GM04504 (cell line): ENCODE results near the gene ANO1.
"Not testable (repeated sequence)": the region's sequence is repeated elsewhere in the genome, so short reads cannot be mapped to it uniquely, and the experiment has no call there.

Source experiments
- DNase-seq: peaks from one replicate; pipeline ENCODE4 v3.0.0-alpha.2; 2012; ENCODE audit warnings: low read depth

Gene ANO1

GRCh38 chr11:70210051-70210501 lies 132.0 kb downstream of the ANO1 start:
- peak; percentile 36 for DNase-seq

DNA sequence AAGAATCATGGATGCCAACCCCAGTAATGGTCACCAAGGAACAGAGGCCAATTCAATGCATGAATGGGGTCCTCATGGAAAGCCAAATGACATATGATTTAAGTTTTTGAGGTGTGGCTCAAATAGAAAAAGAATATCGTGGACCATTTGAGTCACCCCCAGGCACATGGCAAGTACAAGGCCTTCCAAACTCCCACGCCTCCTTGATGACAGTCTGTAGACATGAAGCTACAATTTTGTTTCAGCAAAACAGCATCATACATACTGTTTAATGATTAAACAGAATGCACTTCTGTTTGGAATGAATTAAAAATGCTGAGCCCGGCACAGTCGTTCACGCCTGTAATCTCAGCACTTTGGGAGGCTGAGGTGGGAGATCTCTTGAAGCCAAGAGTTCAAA lies 132.4 kb downstream of the ANO1 start:
- no peak for DNase-seq

DNA sequence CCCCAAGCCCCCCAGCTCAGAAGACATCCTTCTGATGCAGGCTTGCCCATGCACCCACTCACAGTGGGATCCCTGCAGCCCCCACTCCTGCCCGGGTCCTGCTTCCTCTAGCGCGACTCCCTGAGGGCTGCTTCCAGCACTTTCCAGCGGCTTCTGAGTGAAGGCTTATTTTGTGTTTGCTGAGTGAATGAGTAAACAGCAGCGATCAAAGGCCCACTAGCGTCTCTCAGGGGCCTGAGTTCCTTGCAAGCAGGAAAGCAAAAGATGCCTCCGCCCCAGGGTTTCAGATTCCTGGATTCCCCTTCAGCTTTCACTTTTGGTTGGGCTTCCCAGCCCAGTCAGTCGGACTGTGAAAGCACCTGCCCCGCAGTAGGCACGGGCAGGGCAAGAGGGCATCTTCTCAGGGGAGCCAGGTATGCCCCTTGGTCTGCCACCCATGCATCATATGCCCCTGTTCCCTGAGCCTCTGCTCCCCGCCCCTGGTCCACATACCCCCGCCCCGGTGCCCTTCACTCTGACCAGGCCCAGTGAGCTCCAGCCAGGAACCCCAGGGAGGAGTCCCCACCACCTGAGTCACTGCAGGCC lies 134.2 kb downstream of the ANO1 start:
- DNase-seq, result no peak

- DNase-seq, result not testable (repeated sequence)
Measured at GRCh38 chr11:70217388-70217787, 139.3 kb downstream of the ANO1 start.

DNA sequence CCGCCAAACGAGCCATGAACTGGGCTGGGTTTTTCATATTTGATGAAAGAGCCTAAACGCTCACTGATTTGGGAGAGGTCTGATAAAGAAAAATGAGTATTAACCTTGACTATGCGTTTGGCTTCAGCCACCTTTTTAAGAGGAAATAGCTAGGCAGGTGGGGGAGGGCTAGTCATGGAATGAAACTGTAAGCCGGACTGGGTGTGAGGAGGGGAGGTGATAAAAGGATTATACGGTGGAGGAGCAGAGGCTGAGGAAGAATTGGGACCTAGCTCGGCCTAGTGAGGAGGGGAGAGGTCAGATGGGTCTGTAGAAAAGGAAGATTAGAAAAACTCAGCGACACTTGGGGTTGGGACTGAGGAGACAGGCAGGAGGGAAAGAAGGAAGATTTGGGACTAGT lies 140.0 kb downstream of the ANO1 start:
- not testable (repeated sequence) for DNase-seq

GRCh38 chr11:70220136-70220535 lies 142.0 kb downstream of the ANO1 start:
- DNase-seq, result no peak

GRCh38 chr11:70220920-70221319 lies 142.8 kb downstream of the ANO1 start:
- no peak for DNase-seq

DNA sequence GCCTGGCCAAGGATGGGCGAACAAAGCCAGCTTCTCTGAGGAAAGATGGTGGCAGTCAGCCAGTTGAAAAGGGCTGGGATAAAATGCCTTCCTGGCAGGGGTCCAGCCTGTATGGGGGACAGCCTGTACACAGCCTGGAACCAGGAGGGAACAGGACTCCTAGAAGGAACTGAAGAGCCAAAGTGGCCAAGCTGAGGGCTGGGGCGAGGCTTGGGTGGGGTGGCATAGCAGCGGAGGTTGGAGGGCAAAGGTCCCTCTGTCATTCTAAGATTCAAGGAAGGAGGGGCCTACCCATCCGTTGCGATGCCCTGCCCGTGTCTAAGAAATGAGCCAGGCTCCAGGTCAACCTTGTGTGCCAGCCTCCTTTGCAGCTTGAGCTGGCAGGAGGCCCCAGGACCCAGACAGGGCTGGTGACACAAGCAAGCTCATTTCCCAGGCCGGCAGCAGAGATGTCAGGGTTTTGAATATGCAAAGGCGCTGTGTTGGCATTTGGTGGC lies 147.6 kb downstream of the ANO1 start:
- DNase-seq, result no peak

DNA sequence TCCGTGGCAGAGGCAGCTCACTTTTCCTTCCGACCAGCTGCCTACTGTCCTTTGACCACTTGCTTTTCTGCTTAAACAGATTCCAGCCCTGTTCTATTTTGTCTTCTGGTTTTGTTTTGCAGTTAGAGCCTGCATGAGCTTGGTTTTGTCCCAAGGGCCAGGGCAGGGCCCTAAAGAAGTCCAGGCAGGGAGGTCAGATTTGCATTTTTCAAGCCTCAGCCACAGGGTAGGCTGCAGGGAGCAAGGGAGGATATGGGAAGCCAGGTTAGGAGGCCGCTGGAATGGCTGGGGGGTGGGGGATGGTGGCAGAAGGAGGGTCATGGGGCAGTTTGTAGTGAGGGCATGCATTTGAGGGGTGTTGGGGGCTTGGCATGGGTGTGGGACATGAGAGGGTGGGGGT lies 148.1 kb downstream of the ANO1 start:
- no peak for DNase-seq

DNA sequence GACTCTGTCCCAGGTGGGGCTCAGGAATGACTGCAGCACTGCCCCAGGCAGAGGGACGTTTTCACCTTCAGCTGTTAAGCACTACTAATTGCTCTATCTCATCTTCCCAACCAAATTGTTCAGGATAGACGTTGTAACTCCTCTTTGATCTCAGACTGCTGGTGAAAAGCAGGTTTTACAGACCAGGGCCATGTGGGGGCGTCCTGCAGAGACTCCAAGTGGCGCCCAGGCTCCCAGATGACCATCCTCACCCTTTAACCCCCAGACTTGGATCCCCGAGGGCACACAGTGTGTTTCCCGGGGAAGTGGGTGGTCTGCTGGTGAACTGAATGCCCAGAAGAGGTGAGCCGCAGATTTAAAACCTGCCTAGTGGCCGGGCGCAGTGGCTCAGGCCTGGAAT lies 148.8 kb downstream of the ANO1 start:
- no peak for DNase-seq

DNA sequence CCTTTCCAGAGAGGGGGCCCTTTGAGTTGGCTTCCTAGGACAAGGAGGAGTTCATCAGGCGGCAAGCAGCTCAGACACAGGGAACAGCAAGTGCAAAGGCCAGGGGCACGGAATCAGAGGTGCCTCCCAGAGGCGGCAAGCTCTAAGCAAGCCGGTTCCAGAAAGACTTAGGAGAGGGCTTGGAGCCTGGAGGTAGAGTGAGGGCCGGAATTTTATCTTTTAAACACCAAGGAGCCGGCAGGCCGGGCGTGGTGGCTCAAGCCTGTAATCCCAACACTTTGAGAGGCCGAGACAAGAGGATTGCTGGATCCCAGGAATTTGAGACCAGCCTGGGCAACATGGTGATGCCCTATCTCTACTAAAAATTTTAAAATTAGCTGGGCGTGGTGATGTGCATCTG lies 151.6 kb downstream of the ANO1 start:
- no peak for DNase-seq

DNA sequence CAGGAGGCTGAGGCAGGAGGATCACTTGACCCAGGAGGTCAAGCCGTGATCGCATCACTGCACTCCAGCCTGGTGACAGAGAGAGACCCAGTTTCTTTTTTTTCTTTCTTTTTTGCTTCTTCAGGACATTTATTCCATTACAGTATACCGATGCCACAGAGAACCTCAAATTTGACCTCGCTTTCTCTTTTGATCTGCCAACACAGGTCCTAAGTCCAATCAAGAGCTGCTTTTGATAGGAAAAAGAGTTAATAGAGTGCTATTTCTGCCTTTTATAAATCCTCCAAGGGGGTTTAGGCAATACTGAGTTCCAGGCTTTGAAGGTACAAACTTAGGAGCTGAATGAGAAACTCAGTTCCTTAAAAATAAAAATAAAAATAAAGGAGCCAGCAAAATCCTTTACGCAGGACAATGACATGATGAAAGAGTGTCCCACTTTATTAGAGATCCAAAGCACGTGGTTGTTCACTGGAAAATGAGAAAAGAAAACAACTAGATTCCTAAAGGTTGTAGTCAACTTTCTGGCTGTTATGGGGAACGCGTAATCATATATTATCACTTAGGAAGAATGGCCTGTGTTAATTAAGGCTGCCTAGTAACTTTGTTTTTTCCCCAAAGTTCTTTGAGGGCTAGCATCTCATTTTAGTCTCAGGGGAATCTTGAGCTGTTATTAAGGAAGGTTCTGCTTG lies 152.2 kb downstream of the ANO1 start:
- DNase-seq, result no peak

DNA sequence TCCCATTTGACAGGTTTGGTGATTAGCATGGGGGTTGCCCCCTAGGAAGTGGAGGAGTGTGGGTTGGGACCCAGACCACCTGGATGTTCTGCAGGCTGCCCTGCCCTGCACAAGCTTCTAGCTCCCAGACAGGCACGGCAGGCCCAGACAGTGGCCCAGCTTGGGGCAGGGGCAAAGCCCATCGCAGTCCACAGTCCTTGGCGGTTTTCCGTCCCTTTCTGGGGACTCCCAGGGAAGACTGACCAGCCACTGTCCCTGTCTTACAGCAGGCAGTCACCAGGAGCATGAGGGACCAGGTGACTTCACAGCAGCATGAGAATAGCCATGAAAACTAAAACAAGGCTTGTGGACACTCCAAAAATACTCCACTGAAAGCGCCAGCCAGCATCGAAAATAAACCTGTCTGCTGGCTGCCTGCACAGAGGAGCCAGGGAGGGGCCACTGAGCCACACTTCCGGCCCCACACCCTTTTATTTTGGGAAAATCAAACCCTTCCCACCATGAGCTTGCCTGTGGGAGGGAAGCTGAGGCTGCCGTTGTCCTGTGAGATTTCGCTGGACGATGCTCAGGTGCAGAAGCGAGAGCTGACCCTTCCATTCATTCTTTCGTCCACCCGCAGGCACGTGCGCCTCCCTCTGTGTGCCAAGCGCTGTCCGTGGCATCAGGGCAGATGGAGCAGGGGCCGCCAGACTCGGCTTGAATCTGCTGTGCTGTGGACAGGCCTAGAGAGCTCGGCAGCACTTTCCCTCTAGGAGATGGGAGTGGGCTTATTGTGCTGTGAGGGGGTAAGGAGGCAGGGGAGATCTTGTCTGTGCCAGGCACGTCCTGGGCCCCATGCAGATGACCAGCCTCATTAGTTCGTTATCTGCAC lies 153.0 kb downstream of the ANO1 start:
- DNase-seq, result no peak

GRCh38 chr11:70233034-70233433 lies 154.9 kb downstream of the ANO1 start:
- DNase-seq, result no peak

GRCh38 chr11:70233511-70233934 lies 155.4 kb downstream of the ANO1 start:
- peak; percentile 36 for DNase-seq

- DNase-seq, result no peak
Measured at GRCh38 chr11:70233962-70234361, 155.8 kb downstream of the ANO1 start.
